Tibial nerve (tissue), 4 donors: ENCODE data around the gene CHADL. TPM values are rescaled to one million over a fixed set of nuclear protein-coding genes. Genes with fewer than 3 reads are reported as not detected.
A peak's percentile ranks its signal among the peaks of the same experiment; 100 is the strongest.

ENCODE experiments used
- DNase-seq, 2 donors: peaks; one replicate each; pipeline ENCODE4 v3.0.0-alpha.2; 2019; ENCODE audit warnings: low spot score in 2 of 2
- H3K27ac ChIP-seq, 4 donors: fragments of 200-600 bp; sonication (generic) in 3 of 4; one replicate each; pipeline ENCODE4 v1.5.1; 2017 to 2019; ENCODE audit warnings: mild to moderate bottlenecking in 1 of 4
- H3K27me3 ChIP-seq, 2 donors: fragments of 200-600 bp; sonication (generic) in 1 of 2; one replicate each; pipeline versions ENCODE4 v1.5.1 to v1.6.0; 2017 to 2019
- H3K36me3 ChIP-seq, 3 donors: fragments of 200-600 bp; sonication (generic); one replicate each; pipeline ENCODE4 v1.5.1; 2018 to 2019
- H3K4me1 ChIP-seq, 4 donors: fragments of 200-600 bp; sonication (generic) in 3 of 4; one replicate each; pipeline ENCODE4 v1.5.1; 2017 to 2019
- H3K4me3 ChIP-seq, 4 donors: fragments of 200-600 bp; sonication (generic) in 3 of 4; one replicate each; pipeline ENCODE4 v1.5.1; 2017 to 2019; ENCODE audit warnings: mild to moderate bottlenecking in 1 of 4, moderate library complexity in 1 of 4
- H3K9me3 ChIP-seq, 4 donors: fragments of 200-600 bp; sonication (generic) in 3 of 4; one replicate each; pipeline ENCODE4 v1.5.1; 2017 to 2019
- CTCF ChIP-seq, 5 experiments: fragments of 200-600 bp in 3 of 5; fragments of 450-650 bp in 2 of 5; sonication (generic) in 3 of 5; IDR thresholded peaks; one replicate each; pipeline ENCODE4 v1.5.1; 2016 to 2019; ENCODE audit warnings: antibody characterized with exemption in 5 of 5, mild to moderate bottlenecking in 3 of 5, moderate library complexity in 2 of 5
- EP300 ChIP-seq, 2 donors: sonication (generic); formaldehyde crosslinking; IDR thresholded peaks; one replicate each; pipeline ENCODE4 v1.6.1; 2017; ENCODE audit warnings: antibody characterized with exemption in 2 of 2, mild to moderate bottlenecking in 1 of 2
- POLR2A ChIP-seq, 2 donors: fragments of 450-650 bp; IDR thresholded peaks; one replicate each; pipeline ENCODE4 v1.6.1; 2017; ENCODE audit warnings: antibody characterized with exemption in 2 of 2, mild to moderate bottlenecking in 2 of 2, moderate library complexity in 2 of 2
- WGBS, 2 donors: methylation state at CpG; one replicate each; pipeline ENCODE4 v1.1.5; 2018; 5-methylcytosine and 5-hydroxymethylcytosine counted together
- total RNA-seq, 4 donors: library from RNA; depleted of rRNA; stranded (reverse); fragments of >200 nt; gene quantifications; one replicate each; pipeline ENCODE4 v1.1.0, GENCODE V29; 2016

The CHADL gene
- total RNA-seq, 4 donors from 2014 or later: 25.3 to 32.0 (median 27.5) TPM

DNA sequence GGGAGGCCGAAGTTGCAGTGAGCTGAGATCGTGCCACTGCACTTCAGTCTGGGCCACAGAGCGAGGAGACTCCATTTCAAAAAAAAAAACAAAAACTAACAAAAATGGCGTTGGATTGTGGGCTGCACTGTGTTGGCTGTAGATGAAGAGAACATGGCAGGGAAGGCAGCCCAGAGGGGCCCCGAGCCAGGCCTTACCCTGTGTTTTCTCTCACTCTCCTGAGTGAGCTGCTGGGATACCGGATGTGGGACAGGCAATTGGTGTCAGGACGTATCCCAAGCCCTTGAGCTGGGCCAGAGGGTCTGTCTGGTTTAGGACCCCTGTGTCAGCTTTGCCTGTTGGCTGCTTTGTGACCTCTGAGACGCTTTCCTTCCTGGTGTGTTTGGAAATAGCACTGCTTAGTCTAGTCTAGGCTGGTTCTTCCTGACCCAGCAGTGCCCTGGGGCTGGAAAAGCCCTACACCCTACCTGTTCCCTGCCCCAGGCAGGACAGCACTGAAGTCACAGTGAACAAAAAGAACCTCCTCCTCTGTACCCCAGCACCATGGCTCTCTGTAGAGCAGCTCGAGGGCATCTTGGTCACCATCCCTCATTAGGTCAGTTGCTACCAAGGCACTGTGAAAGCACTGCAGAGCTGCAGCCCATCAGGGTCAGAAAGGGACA, 17.8 kb downstream of the CHADL start:
- 82 to 83% methylated on average over 9 of the region's 9 CpGs for WGBS, 2 donors
- H3K36me3 ChIP-seq: peaks cover 11 to 95% (median 31%) of the 10 kb centered on the region in 3 donors

DNA sequence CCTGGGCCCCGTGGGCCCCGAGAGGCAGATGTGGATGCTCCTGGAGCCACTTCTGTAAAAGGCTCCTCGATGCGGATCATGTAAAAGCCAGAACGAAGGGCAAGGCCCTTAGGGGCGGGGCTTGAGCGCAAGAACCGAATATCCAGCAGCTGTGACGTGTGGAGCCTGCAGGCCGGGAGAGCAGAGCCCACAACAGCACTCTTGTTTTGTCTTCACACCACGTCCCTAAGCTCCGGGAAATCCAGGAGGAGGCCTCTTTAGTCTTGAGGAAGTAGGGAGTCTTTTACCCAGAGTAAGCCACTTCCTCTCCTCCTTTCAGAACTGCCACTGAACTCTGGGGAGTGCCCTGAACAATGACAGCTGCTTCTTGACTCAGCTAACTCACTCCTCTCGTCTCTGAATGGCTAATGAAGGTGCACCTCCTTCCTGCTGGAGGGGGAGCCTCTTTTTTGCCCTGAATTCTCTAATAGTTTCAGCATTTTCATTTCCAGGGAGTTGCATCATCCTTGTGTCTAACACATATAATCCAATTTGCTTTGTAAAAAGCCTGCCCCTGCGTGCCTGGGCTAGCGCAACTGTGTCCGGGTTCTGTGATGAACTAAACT, 23.1 kb downstream of the CHADL start:
- DNase-seq: peak; percentile 58 to 72
- Histone ChIP-seq H3K27ac (peak overlapping the region; percentile 74 to 89 (median 84)), H3K4me1 (peaks cover 0 to 27% (median 18%) of the 10 kb centered on the region in 4 donors), H3K9me3 (no peaks in the 10 kb centered on the region), H3K27me3 (no peaks in the 10 kb centered on the region), H3K4me3 (peak overlapping the region in 3 of 4 donors; percentile 9 to 21 (median 15)), H3K36me3 (peaks cover 9 to 79% (median 9%) of the 10 kb centered on the region in 3 donors)
- TF ChIP-seq EP300 (IDR thresholded peaks at IDR 0.05) (peak in 1 of 2 donors; percentile 70), CTCF (IDR thresholded peaks at IDR 0.05) (peak in 1 of 5 experiments; percentile 17), POLR2A (IDR thresholded peaks at IDR 0.05) (peak in 1 of 2 donors; percentile 46)
- WGBS, 2 donors: 20 to 29% methylated on average over 15 to 16 of the region's 16 CpGs

More for the DNA sequence above, 17.8 kb downstream of the CHADL start:
- no peaks in the 10 kb centered on the region for H3K27me3 ChIP-seq
- H3K27ac ChIP-seq: no peak overlapping the region
- H3K4me1 ChIP-seq: peaks cover 0 to 8% (median 3%) of the 10 kb centered on the region in 4 donors
- H3K9me3 ChIP-seq: no peaks in the 10 kb centered on the region
- TF ChIP-seq CTCF (IDR thresholded peaks at IDR 0.05) (no peak), EP300 (IDR thresholded peaks at IDR 0.05) (no peak), POLR2A (IDR thresholded peaks at IDR 0.05) (no peak)
- no peak overlapping the region for H3K4me3 ChIP-seq
- no peak for DNase-seq

GRCh38 chr22:41216984-41217383, 23.7 kb downstream of the CHADL start:
- no peaks in the 10 kb centered on the region for H3K27me3 ChIP-seq
- TF ChIP-seq POLR2A (IDR thresholded peaks at IDR 0.05): no peak
- no peak for TF ChIP-seq EP300 (IDR thresholded peaks at IDR 0.05)
- TF ChIP-seq CTCF (IDR thresholded peaks at IDR 0.05): no peak
- H3K9me3 ChIP-seq: no peaks in the 10 kb centered on the region
- H3K4me1 ChIP-seq: peaks cover 0 to 27% (median 18%) of the 10 kb centered on the region in 4 donors
- DNase-seq: no peak
- H3K36me3 ChIP-seq: peaks cover 9 to 79% (median 9%) of the 10 kb centered on the region in 3 donors
- 68 to 71% methylated on average over 12 to 13 of the region's 13 CpGs for WGBS, 2 donors
- H3K27ac ChIP-seq: peak overlapping the region; percentile 74 to 89 (median 84)
- peak overlapping the region in 2 of 4 donors; percentile 9 to 21 for H3K4me3 ChIP-seq

DNA sequence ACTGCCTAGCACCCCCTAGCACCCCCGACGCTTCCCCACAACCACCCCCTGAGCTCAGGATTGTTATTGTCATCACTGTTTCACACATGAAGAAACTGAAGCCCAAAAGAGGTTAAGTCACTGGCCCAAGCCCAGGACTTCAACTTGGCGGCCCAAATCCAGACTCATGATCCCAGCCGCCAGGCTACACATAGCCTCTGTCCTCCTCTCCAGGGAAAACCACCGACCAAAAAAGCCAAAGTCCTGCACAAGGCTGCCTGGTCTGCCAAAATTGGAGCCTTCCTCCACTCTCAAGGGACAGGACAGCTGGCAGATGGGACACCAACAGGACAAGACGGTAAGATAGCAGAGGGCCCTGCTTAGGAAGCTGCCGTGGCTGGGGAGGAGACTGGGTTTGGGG, 24.8 kb downstream of the CHADL start:
- DNase-seq: no peak
- H3K9me3 ChIP-seq: no peaks in the 10 kb centered on the region
- no peak for TF ChIP-seq CTCF (IDR thresholded peaks at IDR 0.05)
- H3K27ac ChIP-seq: peak overlapping the region in 2 of 4 donors; percentile 89
- no peaks in the 10 kb centered on the region for H3K27me3 ChIP-seq
- H3K4me1 ChIP-seq: peaks cover 0 to 27% (median 18%) of the 10 kb centered on the region in 4 donors
- no peak overlapping the region for H3K4me3 ChIP-seq
- WGBS, 2 donors: 94 to 96% methylated on average over 7 of the region's 7 CpGs
- H3K36me3 ChIP-seq: peaks cover under 1 to 78% (median 3%) of the 10 kb centered on the region in 3 donors

DNA sequence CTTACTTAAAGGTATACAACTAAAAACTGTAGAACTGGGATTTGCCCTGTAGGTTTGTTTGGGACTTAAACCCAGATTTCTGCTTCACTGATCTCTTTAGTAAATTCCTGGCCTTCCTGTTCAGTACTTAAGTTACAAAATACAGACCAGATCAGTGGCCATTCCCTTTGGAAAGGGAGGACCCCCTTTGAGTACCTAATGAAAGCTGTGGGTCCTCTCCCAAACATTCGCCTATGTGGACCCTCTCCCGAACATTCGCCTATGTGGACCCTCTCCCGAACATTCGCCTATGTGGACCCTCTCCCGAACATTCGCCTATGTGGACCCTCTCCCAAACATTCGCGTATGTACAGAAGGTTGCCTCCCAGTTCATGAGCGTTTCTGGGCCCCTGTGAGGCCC, 25.3 kb downstream of the CHADL start:
- H3K36me3 ChIP-seq: peaks cover 0 to 78% (median 0%) of the 10 kb centered on the region in 3 donors
- no peaks in the 10 kb centered on the region for H3K9me3 ChIP-seq
- no peak for DNase-seq
- no peak for TF ChIP-seq CTCF (IDR thresholded peaks at IDR 0.05)
- H3K4me3 ChIP-seq: no peak overlapping the region
- H3K27ac ChIP-seq: no peak overlapping the region
- no peaks in the 10 kb centered on the region for H3K27me3 ChIP-seq
- 96 to 99% methylated on average over 10 of the region's 10 CpGs for WGBS, 2 donors
- peaks cover 0 to 27% (median 18%) of the 10 kb centered on the region in 4 donors for H3K4me1 ChIP-seq
